PFSK-1 (cell line): ENCODE measurements around the gene KXD1.

Source experiments
- FOXP2 ChIP-seq: optimal IDR thresholded peaks from 2 replicates; pipeline ENCODE3; 2011; ENCODE audit warnings: borderline replicate concordance, control low read depth, inconsistent platforms; ENCODE audit not compliant: insufficient read depth; ENCODE audit errors: extremely low read length, extremely low read depth
- POLR2AphosphoS5 ChIP-seq: IDR thresholded peaks from 2 replicates; pipeline ENCODE4 v1.6.1; 2012; ENCODE audit warnings: low read depth, mild to moderate bottlenecking, control low read depth, low read length, moderate library complexity
- SIN3A ChIP-seq: IDR thresholded peaks from 2 replicates; pipeline ENCODE4 v1.6.1; 2012; ENCODE audit warnings: mild to moderate bottlenecking, low read length, moderate library complexity, borderline replicate concordance; ENCODE audit not compliant: insufficient read depth
- TAF1 ChIP-seq: IDR thresholded peaks from 2 replicates; pipeline ENCODE4 v1.6.1; 2012; ENCODE audit warnings: low read length, control low read depth, borderline replicate concordance; ENCODE audit not compliant: insufficient read depth
- TF ChIP-seq, protein P1 (sequence below), 2 experiments: IDR thresholded peaks; 2 replicates each; pipeline versions ENCODE4 v1.6.1 to v1.8.0; 2011 to 2012; ENCODE audit warnings: low read depth in 2 of 2, low read length in 2 of 2, control low read depth in 1 of 2, inconsistent platforms in 1 of 2, mild to moderate bottlenecking in 1 of 2, moderate library complexity in 1 of 2; ENCODE audit not compliant: insufficient read depth in 1 of 2

The KXD1 gene

DNA sequence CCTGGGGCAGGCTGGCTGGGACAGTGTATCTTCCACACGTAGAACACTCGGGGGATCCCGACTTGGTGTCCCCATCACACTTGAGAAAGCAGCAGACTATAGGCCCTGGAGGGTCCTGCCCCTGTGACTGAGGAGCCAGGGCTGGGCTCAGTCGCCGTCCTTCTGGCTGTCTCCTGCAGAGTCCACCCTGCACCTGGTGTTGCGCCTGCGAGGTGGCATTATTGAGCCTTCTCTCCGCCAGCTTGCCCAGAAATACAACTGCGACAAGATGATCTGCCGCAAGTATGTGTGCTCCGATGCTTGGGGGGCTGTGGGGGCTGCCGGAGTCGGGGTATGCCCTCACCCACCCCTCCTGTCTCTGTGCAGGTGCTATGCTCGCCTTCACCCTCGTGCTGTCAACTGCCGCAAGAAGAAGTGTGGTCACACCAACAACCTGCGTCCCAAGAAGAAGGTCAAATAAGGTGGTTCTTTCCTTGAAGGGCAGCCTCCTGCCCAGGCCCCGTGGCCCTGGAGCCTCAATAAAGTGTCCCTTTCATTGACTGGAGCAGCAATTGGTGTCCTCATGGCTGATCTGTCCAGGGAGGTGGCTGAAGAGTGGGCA is 17.1 kb downstream of the KXD1 start:
- TF ChIP-seq SIN3A (no peak), TAF1 (no peak), FOXP2 (no peak), POLR2AphosphoS5 (0 out of 2 replicates have a peak, but pooled peaks have one; percentile 4)
- TF ChIP-seq, protein P1, sequence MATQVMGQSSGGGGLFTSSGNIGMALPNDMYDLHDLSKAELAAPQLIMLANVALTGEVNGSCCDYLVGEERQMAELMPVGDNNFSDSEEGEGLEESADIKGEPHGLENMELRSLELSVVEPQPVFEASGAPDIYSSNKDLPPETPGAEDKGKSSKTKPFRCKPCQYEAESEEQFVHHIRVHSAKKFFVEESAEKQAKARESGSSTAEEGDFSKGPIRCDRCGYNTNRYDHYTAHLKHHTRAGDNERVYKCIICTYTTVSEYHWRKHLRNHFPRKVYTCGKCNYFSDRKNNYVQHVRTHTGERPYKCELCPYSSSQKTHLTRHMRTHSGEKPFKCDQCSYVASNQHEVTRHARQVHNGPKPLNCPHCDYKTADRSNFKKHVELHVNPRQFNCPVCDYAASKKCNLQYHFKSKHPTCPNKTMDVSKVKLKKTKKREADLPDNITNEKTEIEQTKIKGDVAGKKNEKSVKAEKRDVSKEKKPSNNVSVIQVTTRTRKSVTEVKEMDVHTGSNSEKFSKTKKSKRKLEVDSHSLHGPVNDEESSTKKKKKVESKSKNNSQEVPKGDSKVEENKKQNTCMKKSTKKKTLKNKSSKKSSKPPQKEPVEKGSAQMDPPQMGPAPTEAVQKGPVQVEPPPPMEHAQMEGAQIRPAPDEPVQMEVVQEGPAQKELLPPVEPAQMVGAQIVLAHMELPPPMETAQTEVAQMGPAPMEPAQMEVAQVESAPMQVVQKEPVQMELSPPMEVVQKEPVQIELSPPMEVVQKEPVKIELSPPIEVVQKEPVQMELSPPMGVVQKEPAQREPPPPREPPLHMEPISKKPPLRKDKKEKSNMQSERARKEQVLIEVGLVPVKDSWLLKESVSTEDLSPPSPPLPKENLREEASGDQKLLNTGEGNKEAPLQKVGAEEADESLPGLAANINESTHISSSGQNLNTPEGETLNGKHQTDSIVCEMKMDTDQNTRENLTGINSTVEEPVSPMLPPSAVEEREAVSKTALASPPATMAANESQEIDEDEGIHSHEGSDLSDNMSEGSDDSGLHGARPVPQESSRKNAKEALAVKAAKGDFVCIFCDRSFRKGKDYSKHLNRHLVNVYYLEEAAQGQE (IDR thresholded peaks at IDR 0.05; ENCODE audit: insufficient read depth in 1 of 2, low read depth in 2 of 2, low read length in 2 of 2), result no peak

DNA sequence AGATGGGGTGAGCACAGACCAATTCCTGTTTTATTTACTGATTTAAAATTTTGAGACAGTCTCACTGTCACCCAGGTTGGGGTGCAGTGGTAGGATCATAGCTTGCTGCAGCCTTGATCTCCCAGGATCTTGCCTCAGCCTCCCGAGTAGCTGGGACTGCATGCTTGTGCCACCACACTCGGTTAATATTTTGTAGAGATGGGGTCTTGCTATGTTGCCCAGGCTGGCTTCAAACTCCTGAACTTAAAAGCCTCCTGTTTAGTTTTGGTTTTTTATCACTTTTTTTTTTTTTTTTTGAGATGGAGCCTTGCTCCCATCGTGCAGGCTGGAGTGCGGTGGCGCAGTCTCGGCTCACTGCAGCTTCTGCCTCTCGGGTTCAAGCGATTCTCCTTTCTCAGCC is 18.7 kb downstream of the KXD1 start:
- TF ChIP-seq POLR2AphosphoS5, result no peak
- TF ChIP-seq SIN3A, result no peak
- TF ChIP-seq FOXP2, result no peak
- TF ChIP-seq TAF1, result no peak
- TF ChIP-seq, protein P1 (IDR thresholded peaks at IDR 0.05; ENCODE audit: insufficient read depth in 1 of 2, low read depth in 2 of 2, low read length in 2 of 2), result no peak

DNA sequence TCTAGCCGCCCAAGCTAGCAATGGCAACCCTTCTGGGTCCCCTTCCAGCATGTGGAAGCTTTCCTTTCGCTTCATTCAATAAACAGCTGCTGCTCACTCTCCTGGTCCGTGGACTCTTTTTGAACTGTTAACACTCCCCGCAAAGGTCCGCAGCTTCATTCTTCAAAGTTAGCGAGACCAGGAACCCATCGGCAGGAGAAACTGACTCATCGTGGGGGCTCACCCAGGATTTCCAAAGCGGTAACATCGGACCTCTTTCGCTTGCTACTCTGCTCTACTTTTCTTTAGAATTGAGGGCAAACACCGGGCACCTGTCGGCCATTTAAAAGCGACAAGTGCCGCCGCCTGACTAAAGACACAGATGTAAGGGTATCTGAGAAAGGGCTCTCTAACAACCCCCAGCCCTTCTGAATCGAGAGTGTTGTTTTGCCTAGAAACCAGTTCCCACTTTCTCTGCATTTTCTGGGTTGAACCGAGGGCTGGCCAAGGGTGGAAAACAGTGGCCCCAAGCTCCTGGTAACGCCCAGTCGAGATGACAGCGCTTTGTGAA is 19.8 kb downstream of the KXD1 start:
- TF ChIP-seq TAF1 (no peak), POLR2AphosphoS5 (peak; percentile 56; the same call in 1 of the 2 replicates)

DNA sequence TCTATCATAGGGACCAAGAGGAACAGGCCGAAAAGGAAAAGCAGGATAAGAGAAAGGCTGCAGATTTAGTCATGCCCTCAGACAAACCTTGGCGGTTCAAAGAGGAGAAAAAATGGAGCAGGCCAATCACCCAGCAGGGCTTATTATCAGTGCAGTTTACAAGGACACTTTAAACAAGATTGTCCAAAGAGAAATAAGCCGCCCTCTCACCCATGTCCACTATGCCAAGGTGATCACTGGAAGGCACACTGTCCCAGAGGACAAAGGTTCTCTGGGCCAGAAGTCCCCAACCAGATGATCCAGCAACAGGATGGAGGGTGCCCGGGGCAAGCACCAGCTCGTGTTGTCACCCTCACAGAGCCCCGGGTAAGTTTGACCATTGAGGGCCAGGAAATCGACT is 22.6 kb downstream of the KXD1 start:
- TF ChIP-seq, protein P1 (IDR thresholded peaks at IDR 0.05; ENCODE audit: insufficient read depth in 1 of 2, low read depth in 2 of 2, low read length in 2 of 2), result no peak
- TF ChIP-seq TAF1 (no peak), SIN3A (no peak), FOXP2 (no peak), POLR2AphosphoS5 (no peak)

DNA sequence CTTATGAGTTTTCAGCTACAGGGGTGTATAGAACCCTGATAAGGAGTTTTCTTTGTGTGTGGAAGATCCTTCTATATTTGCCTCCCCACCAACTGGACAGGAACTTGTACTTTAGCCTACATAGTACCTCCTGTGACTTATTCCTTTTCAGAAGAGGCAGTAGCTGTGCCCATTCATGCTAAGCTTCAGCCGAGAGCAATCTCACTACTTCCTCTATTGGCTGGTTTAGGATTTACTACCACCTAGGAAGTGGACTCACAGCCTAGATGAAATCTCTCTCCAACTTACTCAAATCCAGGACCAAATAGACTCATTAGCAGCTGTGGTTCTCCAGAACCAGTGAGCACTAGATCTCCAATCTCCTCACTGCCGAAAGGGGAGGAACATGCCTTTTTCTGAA is 28.6 kb downstream of the KXD1 start:
- TF ChIP-seq, protein P1 (IDR thresholded peaks at IDR 0.05; ENCODE audit: insufficient read depth in 1 of 2, low read depth in 2 of 2, low read length in 2 of 2), result no peak
- no peak for TF ChIP-seq POLR2AphosphoS5
- no peak for TF ChIP-seq FOXP2
- TF ChIP-seq TAF1, result no peak
- no peak for TF ChIP-seq SIN3A
